ENCODE measurements around the gene KNOP1. TPM values are rescaled to one million over a fixed set of nuclear protein-coding genes. Genes with fewer than 3 reads are reported as not detected.
"Not testable (repeated sequence)": the region's sequence is repeated elsewhere in the genome, so short reads cannot be mapped to it uniquely, and the experiment has no call there.

KNOP1 gene
- total RNA-seq, 1 experiment from 2014 or later = 47.7 TPM

DNA sequence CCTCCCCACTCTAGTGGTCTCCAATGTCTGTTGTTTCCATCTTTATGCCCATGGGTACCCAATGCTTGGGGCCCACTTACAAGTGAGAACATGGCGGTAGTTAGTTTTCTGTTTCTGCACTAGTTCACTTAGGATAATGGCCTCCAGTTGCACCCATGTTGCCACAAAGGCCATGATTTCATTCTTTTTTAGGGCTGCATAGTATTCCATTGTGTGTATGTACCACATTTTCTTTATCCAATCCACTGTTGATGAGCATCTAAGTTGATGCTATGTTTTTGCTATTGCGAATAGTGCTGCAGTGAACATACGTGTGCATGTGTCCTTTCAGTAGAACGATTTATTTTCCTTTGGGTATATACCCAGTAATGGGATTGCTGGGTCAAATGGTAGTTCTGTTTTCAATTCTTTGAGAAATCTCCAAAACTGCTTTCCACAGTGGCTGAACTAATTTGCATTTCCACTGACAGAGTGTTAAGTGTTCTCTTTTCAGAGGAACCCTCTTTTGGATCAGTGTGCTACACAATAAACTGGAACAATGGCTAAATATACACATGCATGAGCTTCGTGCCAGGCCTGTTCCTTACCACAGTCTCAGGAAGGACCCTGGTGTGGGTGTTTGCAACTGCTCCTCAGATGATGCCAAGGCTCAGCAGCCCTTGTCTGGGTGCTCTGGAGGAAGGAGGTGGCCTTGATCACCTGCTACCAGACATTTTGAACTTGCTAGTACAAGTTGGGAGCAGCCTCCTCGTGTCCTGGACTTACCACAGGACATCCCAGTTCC is 34.4 kb downstream of the KNOP1 start:
- DNase-seq (ENCODE audit: low spot score) = no peak

DNA sequence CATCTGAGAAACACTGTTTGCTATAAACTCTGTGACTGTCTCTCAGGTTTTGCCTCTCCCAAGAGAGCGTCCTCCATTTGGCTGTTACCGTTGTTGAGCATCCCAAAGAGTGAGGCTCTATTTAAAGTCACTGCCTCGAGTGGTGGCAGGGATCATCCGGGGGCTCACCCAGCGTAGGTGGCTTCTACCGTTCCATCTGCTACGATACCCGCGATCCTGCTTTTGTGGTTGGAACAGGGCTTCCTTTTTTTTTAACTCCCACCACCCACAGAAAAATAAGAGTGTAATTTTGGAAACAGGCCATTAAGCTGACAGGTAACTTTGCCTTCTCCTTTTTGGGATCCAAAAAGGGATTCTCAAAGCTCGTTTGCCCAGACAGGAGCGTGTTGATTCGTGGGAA is 36.4 kb downstream of the KNOP1 start:
- no peak for DNase-seq (ENCODE audit: low spot score)

DNA sequence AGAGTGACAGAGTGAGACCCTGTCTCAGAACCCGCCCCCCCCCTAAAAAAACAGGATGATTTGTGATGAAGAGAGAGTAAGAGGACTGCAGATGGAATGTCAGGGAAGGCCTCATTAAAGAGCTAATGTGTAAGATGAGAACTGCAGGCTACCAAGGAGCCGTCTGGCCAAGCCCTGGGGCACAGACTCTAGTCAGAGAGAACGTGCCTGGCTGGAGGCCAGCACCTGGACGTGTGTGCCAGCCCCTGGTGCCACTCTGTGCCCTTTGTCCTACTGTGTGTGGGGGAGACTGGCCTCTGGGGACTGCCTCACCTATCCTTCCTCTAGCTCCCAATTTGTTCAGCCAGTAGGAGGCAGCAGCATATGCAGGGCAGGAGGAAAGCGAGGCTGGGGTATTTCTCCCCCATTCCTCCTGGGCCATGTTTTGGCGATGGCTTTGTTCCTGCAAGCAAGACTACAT is 37.1 kb downstream of the KNOP1 start:
- DNase-seq (ENCODE audit: low spot score) = no peak

DNA sequence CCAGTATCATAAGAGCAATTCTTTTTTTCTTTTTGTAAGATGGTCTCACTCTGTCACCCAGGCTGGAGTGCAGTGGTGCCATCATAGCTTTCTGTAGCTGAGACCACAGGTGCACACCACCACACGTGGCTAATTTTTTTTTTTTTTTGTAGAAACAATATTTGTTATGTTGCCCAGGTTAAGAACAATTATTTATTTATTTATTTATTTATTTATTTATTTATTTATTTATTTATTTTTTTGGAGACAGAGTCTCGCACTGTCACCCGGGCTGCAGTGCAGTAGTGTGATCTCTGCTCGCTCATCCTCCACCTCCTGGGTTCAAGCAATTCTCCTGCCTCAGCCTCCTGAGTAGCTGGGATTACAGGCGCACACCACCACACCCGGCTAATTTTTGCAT is 38.7 kb downstream of the KNOP1 start:
- DNase-seq (ENCODE audit: low spot score) = not testable (repeated sequence)

DNA sequence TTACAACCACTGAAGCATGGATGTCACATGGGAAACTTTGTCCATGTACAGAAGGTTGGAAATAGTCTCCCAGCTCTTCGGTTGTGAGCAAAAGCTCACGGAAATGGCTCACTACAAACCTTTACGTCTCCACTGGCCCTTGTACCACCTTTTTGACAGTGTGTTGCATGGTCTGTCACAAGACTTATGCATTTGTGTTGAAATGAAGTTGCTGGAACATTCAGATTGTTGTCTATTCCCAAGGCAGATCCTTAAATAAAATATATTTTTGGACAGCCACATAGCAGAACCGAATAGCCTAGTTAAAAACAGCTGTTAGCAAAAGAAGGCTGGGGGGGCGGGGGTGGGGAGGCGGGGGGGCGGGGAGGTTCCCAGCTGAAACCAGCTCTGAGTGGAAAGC is 39.2 kb downstream of the KNOP1 start:
- no peak for DNase-seq (ENCODE audit: low spot score)

DNA sequence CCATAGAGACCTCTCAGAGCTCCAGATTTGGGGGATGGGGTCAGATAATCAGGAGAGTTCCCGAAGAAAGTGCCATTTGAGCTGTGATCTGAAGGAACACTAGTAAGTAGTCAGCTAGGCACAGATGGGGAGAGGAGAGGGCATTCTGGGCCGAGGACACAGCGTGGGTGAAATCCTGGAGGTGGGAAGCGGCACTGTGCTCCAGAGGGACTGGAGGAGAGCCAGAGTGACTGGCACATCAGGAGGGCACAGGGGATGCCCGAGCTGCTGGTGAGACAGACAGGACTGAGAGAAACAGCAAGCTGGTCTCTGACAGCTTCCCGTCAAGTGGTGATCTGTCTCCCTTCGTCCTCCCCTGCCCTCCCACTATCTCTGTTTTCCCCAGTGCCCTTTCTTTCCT is 40.6 kb downstream of the KNOP1 start:
- DNase-seq (ENCODE audit: low spot score) = no peak

DNA sequence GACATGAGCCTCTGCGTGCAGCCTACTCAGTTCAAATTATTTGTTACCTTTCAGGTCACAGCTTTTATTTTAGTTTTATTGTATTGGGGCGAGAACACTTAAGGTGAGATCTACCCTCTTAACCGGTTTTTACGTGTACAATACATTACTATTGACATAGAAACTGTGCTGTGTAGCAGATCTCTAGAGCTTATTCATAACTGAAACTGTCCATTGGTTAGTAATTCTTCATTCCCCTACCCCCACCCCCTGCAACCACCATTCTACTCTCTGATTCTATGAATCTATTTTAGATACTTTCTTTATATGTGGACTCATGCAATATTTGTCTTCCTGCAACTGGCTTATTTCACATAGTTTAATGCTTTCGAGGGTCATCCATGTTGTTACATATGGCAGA is 43.5 kb downstream of the KNOP1 start:
- no peak for DNase-seq (ENCODE audit: low spot score)

DNA sequence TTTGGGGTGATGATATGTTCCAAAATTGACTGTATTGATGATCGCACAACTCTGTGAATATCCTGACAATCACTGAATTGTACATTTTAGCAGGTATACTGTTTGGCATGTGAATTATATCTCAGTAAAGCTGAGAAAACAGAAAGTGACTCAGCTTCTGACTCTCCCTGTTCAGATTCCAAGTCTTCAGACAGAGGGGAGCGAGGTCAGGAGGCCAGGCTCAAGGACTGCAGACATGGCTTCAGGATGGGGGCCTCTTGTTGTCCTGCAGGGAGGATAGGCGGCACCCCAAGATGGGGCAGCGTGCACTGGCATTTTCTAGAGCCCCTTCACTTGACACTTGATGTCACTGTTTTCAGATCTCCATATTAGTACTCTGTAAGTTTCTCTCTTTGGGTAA is 45.6 kb downstream of the KNOP1 start:
- no peak for DNase-seq (ENCODE audit: low spot score)

- DNase-seq (ENCODE audit: low spot score) = no peak
Measured at GRCh38 chr16:19666477-19666876, 51.5 kb downstream of the KNOP1 start.

DNA sequence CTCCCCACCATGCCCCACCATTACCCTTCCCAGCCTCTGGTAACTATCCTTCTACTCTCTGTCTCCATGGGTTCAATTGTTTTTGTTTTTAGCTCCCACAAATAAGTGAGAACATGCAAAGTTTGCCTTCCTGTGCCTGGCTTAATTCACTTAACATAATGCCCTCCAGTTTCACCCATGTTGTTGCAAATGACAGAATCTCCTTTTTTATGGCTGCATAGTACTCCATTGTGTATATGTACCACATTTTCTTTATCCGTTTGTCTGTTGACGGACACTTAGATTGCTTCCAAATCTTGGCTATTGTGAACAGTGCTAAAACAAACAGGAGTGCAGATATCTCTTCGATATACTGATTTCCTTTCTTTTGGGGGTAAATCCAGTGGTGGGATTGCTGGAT is 52.7 kb downstream of the KNOP1 start:
- DNase-seq (ENCODE audit: low spot score) = not testable (repeated sequence)

- DNase-seq (ENCODE audit: low spot score) = no peak
Measured at GRCh38 chr16:19664166-19664565, 53.9 kb downstream of the KNOP1 start.

DNA sequence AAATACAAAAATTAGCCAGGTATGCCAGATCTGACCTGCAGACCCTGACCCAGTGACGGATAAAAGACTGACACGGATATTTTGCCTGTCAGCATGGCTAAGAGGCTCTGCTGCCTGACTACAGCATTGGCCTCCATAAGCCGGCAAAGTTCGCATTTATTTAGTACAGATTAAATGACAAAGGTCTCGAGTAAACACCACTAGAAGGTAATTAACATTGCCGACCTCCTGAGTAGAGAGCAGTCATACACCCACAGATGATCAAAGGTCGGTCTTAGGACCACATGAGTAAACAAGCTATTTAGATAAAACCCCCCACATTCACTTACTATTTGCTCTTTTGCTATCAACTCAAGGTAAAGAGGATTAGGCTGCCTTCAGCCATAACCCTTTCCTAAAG is 55.7 kb downstream of the KNOP1 start:
- no peak for DNase-seq (ENCODE audit: low spot score)

GRCh38 chr16:19660432-19660831 is 57.6 kb downstream of the KNOP1 start:
- no peak for DNase-seq (ENCODE audit: low spot score)

DNA sequence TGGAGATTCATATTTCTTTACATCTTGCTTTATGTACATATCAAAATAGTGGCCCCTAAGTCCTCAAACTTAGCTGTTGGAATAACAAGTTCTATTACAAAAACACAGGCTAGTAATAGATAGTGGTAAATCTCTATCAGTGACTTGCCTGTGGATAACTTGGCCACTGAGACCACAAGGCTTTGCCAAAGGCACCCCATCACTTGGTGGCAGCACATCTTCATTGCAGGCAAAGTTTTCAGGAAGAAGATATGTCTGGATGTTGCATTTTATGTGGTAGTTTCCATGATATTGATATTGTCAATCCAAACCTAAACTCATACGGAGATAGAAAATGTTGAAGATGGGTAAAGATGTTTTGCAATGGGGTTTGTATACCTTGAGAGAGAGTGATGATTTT is 58.5 kb downstream of the KNOP1 start:
- DNase-seq (ENCODE audit: low spot score) = no peak

DNA sequence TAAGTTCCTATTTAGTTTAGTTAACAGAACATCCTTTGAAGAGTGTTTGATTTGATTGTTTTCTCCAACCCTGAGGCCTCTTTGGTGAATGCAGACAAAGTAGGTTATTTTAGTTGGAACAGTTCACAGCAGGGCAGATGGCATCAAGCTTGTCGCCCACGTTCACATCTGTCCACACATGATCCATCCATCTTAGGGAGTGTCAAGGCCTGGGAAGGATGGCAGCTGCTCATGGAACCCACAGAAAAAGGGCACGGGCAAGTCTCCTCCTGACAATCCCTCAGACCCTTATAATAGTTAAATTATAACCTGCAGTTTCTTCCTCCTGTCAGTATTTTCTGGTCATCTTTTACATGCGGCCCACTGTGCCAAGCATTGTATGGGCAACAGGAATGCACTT is 60.2 kb downstream of the KNOP1 start:
- no peak for DNase-seq (ENCODE audit: low spot score)

- DNase-seq (ENCODE audit: low spot score) = no peak
Measured at GRCh38 chr16:19655242-19655777, 62.7 kb downstream of the KNOP1 start.

DNA sequence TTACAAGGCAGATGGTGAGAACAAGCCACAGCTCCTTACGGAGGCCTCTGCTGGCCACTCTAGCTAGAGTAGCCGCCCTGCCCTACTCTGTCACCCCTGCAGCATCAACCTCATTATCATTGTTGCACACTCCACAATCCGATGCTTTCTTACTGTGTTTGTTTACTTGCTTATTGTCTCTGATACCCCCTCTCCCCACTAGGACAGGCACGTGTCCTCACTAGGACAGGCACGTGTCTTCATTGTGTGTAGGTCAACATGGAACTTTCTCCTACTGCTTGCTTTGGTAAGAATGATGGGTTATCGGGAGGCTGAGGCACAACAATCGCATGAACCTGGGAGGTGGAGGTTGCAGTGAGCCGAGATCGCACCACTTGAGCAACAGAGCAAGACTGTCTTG is 63.9 kb downstream of the KNOP1 start:
- no peak for DNase-seq (ENCODE audit: low spot score)

Other genes starting within 250 kb of the KNOP1 start
- 60.7 and 77.4 TPM in 2 replicates for gene GDE1, start 196.1 kb downstream of the KNOP1 start, total RNA-seq (2014; rRNA removed; shearing (Covaris generic))
- 19.5 and 19.9 TPM in 2 replicates for gene CCP110, start 194.3 kb downstream of the KNOP1 start, total RNA-seq (2014; rRNA removed; shearing (Covaris generic))
- 27.8 and 29.7 TPM in 2 replicates for gene VPS35L, start 162.5 kb downstream of the KNOP1 start, total RNA-seq (2014; rRNA removed; shearing (Covaris generic))
- 8.4 and 11.7 TPM in 2 replicates for gene IQCK, start within 50 bp of the KNOP1 start, total RNA-seq (2014; rRNA removed; shearing (Covaris generic))
- gene GPRC5B, start 166.6 kb upstream of the KNOP1 start, total RNA-seq (2014; rRNA removed; shearing (Covaris generic)) = 23.9 and 41.0 TPM in 2 replicates